Measurements from ENCODE around the gene RAC2. TPM values are rescaled to one million over a fixed set of nuclear protein-coding genes. Genes with fewer than 3 reads are reported as not detected.

The RAC2 gene
- total RNA-seq, 1 donor from 2014 or later = 4.8 TPM

- no peak for DNase-seq
Measured at GRCh38 chr22:37219533-37219932, 24.5 kb downstream of the RAC2 start.

- DNase-seq = no peak
Measured at GRCh38 chr22:37218771-37219411, 25.2 kb downstream of the RAC2 start.

- no peak for DNase-seq
Measured at GRCh38 chr22:37218399-37218770, 25.7 kb downstream of the RAC2 start.

- no peak for DNase-seq
Measured at GRCh38 chr22:37215890-37216289, 28.2 kb downstream of the RAC2 start.

DNA sequence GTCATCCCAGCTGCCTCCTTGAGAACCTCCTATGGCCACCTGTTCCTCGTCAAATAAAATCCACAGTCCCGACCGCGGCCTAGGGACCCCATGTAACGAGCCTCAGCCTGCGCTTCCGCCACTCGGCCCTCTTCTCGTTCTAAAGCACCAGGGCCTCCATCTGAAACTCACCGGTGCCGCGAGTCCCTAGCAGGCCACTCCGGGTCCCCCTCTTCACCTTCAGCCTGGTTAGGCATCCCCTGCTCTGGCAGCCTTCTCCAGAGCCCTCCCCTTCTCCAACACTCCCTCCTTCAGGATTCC, 29.4 kb downstream of the RAC2 start:
- no peak for DNase-seq

GRCh38 chr22:37213941-37214730, 29.9 kb downstream of the RAC2 start:
- DNase-seq = no peak

GRCh38 chr22:37213218-37213855, 30.7 kb downstream of the RAC2 start:
- DNase-seq = no peak

- DNase-seq = peak; percentile 26
Measured at GRCh38 chr22:37212174-37212906, 31.7 kb downstream of the RAC2 start, which contains the start of gene SSTR3. Gene SSTR3 (minus strand): TSS chr22:37212477. CDS start chr22:37207803, 4,674 bp downstream.

- no peak for DNase-seq
Measured at GRCh38 chr22:37211866-37212173, 32.2 kb downstream of the RAC2 start.

DNA sequence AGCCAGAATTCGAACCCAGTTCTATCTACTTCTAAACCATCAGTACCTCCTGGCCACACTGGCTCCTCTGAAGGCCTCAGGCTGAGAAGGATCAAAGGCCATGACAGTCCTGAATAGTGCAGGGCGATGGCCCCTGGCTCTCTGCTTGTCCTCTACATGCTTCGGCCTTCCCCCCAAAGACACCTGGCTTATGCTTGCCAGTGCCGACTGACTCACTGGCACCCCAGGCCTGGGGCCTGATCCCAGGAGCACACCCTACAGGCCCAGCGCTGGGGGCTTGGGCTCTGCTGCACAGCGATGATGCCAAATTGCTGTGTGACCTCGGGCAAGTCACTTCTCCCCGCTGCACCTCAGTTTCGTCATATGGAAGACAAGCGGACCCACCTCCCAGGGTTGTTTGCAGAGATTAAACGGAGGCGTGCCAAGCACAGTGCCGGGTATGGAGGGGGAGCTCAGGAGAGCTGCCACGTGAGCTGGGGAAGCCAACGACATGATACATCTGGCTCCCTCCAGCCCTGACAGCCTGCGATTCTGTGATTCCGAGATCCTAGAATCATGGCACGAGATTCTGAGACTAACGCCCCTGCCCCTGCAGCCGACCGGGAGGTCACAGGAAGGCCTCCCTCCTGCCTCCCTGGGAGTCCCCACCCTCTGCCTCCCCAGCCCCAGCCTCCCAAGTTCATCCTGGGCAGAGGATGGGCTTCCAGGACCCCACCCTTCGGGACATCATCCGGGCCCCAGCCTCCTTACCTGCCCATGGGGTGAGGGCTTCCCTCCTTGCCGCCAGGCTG, 32.8 kb downstream of the RAC2 start:
- no peak for DNase-seq

DNA sequence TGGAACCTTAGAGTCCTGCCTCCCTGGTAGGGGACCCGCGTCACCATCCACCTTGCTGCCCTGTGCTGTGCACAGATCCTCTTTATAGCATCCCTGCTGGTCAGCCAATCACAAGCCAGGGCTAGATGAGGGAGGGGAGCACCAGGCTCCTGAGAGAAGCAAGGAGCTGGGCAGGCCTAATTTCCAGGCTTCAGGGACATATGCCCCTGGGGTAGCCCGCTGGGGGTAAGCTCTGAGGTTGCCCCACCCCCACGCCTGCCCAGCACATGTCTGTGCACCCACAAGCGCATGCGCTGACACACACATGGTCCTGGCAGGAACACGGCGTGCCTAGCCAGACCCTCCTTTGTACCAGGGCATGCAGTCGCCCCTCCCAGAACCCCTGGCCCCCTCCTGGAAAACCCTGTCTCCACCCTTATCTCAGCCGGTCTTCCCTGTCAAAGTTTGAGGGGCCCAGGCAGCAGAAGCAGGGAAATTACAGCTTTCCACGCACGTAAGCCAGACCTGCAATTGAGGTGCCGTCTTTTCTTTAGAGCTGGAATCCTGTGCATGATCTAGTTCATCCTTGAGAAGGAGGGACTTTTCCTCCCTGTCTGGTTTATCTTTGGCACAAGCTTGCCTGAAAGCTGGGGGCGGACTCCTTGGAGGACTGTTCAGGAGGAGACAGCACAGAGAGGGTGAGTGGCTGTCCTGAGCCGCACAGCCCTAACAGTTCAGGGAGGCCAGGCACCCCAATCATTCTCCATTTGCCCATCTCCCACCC, 33.8 kb downstream of the RAC2 start:
- no peak for DNase-seq

GRCh38 chr22:37209140-37209845, 34.8 kb downstream of the RAC2 start:
- DNase-seq = no peak

DNA sequence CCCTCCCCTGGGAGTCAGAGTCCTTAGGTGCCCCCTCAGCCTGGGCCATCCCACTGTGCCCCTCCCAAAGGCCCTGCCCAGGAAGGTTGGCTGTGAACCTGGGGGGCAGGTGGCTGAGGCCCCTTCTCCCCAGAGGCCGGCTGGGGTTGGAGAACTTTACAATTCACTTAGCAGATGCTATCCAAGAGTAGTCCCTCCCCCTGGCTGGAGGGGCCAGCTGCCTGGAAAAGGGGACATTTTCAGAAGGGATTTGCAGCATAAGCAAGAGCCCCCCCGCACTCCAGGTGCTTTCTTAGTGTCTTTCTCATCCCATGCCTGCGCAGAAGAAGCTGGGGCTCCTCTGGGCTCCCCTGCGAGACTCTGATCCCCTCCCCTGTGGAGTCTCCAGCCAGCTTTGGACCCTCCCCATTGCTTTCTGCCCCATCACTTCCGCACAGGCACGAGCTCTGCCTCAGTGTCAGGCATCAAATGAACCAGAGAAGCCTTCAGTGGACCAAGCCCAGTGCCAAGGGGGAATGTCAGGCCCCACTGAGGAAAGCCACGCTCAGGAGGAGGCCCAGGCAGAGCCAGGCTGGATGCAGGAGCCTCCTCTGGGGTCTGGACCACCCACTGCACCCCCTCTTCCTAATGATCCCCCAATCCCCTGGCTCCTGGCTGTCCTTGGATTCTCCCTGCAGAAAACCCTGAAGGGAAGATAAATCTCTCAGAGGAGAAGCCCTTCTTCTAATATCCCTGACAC, 35.5 kb downstream of the RAC2 start:
- no peak for DNase-seq

- no peak for DNase-seq
Measured at GRCh38 chr22:37207981-37208380, 36.1 kb downstream of the RAC2 start.

DNA sequence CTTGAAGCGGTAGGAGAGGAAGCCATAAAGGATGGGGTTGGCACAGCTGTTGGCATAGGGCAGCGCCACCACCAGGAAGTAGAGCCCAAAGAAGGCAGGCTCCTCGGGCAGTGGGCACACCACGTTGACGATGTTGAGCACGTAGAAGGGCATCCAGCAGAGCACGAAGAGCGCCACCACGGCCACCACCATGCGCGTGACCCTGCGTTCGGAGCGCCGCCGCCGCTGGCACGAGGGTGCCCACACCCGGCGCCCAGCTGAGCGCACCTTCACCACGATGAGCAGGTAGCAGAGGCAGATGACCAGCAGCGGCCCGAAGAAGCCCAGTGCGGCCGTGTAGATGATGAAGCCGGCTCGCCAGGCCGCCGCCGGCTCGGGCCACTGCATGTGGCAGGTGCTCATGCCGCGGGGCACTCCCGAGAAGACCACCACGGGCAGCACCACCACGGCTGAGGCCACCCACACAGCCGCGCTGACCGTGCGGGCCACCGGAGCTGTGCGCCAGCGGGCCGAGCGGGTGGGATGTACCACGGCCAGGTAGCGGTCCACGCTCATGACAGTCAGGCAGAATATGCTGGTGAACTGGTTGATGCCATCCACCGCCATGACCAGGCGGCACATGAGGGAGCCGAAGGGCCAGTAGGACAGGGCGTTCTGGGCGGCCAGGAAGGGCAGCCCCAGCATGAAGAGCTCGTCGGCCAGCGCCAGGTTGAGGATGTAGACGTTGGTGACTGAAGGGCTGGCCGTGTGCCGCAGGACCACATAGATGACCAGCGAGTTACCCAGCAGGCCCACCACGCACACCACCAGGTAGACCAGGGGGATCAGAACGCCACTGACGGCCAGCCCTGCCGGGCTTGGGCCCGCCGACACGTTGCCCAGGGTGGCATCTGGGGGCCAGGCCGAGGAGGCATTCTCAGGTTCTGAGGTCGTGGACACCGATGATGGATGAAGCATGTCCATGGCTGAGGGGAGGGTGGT, 36.9 kb downstream of the RAC2 start:
- no peak for DNase-seq

DNA sequence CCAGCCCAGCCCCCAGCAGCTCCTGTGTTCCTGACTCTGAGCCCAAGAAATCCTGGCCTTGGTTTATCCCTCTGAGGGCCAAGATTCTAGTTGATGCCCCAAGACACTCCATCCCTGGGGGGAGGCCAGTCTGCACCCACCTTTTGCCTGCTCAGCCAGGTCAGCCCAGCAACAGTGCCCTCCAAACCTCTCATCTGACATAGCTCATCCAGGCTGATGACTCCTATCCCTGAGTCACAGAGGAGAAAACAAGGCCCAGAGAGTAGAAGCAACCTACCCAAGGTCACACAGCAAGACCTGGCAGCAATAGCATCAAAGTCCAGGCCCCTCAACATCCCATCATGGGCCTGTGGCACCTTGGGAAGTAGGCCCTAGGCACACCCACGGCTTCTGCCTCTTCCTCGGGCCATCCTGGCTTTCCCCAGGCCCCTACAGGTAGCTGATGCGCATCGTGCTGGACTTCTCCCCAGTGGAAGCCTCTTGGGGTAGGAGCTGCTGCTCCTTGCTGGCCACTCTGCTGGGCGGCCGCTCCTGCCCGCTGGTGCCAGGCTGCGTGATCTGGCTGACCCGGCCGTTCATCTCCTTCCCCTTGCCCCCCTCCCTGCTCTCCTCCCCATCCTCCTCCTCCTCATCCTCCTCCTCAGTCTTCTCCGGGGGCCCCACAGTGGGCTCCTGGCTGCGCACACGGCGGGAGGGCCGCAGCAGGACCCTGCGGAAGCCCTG, 37.8 kb downstream of the RAC2 start:
- no peak for DNase-seq

GRCh38 chr22:37205046-37205445, 39.0 kb downstream of the RAC2 start:
- DNase-seq = no peak

- DNase-seq = no peak
Measured at GRCh38 chr22:37204045-37204655, 39.9 kb downstream of the RAC2 start.

Data from tongue (tissue), 2 donors.